K562 (cell line): Measurements from ENCODE around the gene DLGAP5. TPM values are rescaled to one million over a fixed set of nuclear protein-coding genes. Genes with fewer than 3 reads are reported as not detected.

ENCODE experiments used
- BCL6 ChIP-seq: fragments of 250-450 bp; sonication (Bioruptor Pico); IDR thresholded peaks from 2 replicates; pipeline ENCODE4 v1.4.0; 2020
- DIDO1 ChIP-seq: fragments of 450-650 bp; IDR thresholded peaks from 2 replicates; pipeline ENCODE4 v1.6.1; 2016; ENCODE audit warnings: low read depth, missing biosample characterization, missing genetic modification characterization
- HNRNPH1 ChIP-seq: fragments of 200-400 bp; formaldehyde crosslinking; optimal IDR thresholded peaks from 2 replicates; pipeline ENCODE3; 2017; ENCODE audit warnings: low read depth, mild to moderate bottlenecking, low read length, moderate library complexity
- PRMT5 ChIP-seq: sonication (generic); formaldehyde crosslinking; IDR thresholded peaks from 2 replicates; pipeline ENCODE4 v1.5.0; 2020; ENCODE audit warnings: missing genetic modification reagents
- RNF2 ChIP-seq: sonication (generic); IDR thresholded peaks from 2 replicates; pipeline ENCODE4 v1.6.1; 2016
- U2AF2 ChIP-seq: fragments of 200-400 bp; formaldehyde crosslinking; optimal IDR thresholded peaks from 2 replicates; pipeline ENCODE3; 2017; ENCODE audit warnings: low read depth, mild to moderate bottlenecking, low read length
- ZNF274 ChIP-seq: IDR thresholded peaks from 2 replicates; pipeline ENCODE4 v1.6.1; 2011; ENCODE audit warnings: low read depth, mild to moderate bottlenecking, low read length, moderate library complexity, borderline replicate concordance
- ZNF764 ChIP-seq: fragments of 250-450 bp; sonication (Bioruptor Pico); IDR thresholded peaks from 2 replicates; pipeline ENCODE4 v1.4.0; 2020; ENCODE audit warnings: low read depth, mild to moderate bottlenecking, moderate library complexity
- ZNF785 ChIP-seq: fragments of 250-450 bp; sonication (Bioruptor Pico); IDR thresholded peaks from 2 replicates; pipeline ENCODE4 v1.4.0; 2020; ENCODE audit warnings: mild to moderate bottlenecking
- polyA plus RNA-seq, 8 experiments: library from polyadenylated mRNA; depleted of rRNA in 4 of 8; stranded (reverse) in 5 of 8; unstranded in 3 of 8; fragments of >200 nt; fragmentation: Nextera tagmentation in 2 of 8; fragmentation: Illumina TruSeq in 1 of 8; extraction: Ambion mirVana in 2 of 8; extraction: Trizol in 1 of 8; gene quantifications; 2 replicates each; pipeline versions ENCODE4 v1.2.1 to v1.2.3, GENCODE V29; 2011 to 2014; ENCODE audit warnings: inconsistent platforms in 1 of 8, missing spikeins in 1 of 8
- total RNA-seq, 7 experiments: library from RNA; depleted of rRNA in 6 of 7; stranded (reverse); fragments of >200 nt in 6 of 7; fragmentation: Illumina TruSeq in 2 of 7; extraction: Trizol in 2 of 7; gene quantifications; 2 replicates each; pipeline versions ENCODE4 v1.2.1 to v1.2.3, GENCODE V29; 2011 to 2021; ENCODE audit warnings: low replicate concordance in 1 of 7
- TF ChIP-seq, protein P1 (sequence below): fragments of 450-650 bp; formaldehyde crosslinking; IDR thresholded peaks from 2 replicates; pipeline ENCODE4 v1.4.0; 2022; ENCODE audit warnings: missing genetic modification characterization
- TF ChIP-seq, protein P2 (sequence below): fragments of 200-600 bp; sonication (generic); IDR thresholded peaks from one replicate; pipeline ENCODE4 v1.6.1; 2012; ENCODE audit warnings: mild to moderate bottlenecking, low read depth, low read length, inconsistent platforms
- TF ChIP-seq, protein P3 (sequence below): fragments of 150-350 bp; IDR thresholded peaks from 2 replicates; pipeline ENCODE4 v1.6.1; 2014; ENCODE audit warnings: low read depth, mild to moderate bottlenecking, low read length, borderline replicate concordance

Gene DLGAP5
- total and polyA plus RNA-seq, 9 of the 15 experiments (the other 6 are each of a cell fraction or from before 2014, with no cell fraction given): 39.1 to 80.0 (median 59.9) TPM

DNA sequence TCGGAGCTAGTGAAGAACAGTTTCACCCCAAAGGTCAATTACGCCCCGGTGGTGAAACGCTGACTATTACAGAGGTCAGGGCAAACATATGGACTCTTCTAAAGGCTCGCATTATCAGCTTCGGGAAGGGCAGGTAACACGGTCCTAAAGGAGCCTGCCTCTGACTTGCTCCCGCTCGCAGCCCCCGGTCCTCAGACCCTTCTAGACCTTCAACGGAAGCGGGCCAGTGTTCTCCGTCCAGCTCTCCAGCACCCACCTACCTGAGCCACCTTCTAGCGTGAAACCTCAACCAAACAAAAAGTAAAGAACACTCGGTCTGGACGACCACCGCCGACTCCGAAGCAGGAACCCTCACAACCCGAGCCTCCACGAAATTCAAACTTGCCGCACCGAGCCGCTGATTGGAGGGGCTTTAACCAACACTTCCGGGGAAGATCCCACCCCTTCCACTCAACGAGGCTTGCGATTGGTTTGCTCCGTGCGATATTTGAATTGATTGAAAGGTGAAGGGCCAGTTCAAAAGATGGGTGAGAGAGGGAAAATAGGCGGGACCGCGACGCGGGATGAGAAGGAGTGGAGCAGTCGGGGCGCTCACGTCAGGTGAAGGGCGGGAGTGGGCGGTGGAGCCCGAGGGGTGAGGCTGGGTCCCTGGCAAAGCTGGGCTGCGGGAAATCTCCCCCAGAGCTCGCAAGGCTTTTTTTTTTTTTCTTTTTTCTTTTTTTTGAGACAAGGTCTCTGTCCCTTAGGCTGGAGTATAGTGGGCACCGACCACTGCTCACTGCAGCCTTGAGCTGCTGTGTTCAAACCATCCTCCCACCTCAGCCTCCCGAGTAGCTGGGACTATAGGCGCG lies at the start of gene DLGAP5 (continued):
- TF ChIP-seq, protein P1, sequence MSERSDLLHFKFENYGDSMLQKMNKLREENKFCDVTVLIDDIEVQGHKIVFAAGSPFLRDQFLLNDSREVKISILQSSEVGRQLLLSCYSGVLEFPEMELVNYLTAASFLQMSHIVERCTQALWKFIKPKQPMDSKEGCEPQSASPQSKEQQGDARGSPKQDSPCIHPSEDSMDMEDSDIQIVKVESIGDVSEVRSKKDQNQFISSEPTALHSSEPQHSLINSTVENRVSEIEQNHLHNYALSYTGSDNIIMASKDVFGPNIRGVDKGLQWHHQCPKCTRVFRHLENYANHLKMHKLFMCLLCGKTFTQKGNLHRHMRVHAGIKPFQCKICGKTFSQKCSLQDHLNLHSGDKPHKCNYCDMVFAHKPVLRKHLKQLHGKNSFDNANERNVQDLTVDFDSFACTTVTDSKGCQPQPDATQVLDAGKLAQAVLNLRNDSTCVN (CRISPR knock-in tag): no peak
- TF ChIP-seq ZNF785 (CRISPR knock-in tag) (no peak), ZNF764 (CRISPR knock-in tag) (no peak), RNF2 (no peak), DIDO1 (tag) (no peak), HNRNPH1 (no peak), PRMT5 (no peak), BCL6 (CRISPR knock-in tag) (no peak), ZNF274 (no peak), U2AF2 (no peak)
- TF ChIP-seq, protein P2, sequence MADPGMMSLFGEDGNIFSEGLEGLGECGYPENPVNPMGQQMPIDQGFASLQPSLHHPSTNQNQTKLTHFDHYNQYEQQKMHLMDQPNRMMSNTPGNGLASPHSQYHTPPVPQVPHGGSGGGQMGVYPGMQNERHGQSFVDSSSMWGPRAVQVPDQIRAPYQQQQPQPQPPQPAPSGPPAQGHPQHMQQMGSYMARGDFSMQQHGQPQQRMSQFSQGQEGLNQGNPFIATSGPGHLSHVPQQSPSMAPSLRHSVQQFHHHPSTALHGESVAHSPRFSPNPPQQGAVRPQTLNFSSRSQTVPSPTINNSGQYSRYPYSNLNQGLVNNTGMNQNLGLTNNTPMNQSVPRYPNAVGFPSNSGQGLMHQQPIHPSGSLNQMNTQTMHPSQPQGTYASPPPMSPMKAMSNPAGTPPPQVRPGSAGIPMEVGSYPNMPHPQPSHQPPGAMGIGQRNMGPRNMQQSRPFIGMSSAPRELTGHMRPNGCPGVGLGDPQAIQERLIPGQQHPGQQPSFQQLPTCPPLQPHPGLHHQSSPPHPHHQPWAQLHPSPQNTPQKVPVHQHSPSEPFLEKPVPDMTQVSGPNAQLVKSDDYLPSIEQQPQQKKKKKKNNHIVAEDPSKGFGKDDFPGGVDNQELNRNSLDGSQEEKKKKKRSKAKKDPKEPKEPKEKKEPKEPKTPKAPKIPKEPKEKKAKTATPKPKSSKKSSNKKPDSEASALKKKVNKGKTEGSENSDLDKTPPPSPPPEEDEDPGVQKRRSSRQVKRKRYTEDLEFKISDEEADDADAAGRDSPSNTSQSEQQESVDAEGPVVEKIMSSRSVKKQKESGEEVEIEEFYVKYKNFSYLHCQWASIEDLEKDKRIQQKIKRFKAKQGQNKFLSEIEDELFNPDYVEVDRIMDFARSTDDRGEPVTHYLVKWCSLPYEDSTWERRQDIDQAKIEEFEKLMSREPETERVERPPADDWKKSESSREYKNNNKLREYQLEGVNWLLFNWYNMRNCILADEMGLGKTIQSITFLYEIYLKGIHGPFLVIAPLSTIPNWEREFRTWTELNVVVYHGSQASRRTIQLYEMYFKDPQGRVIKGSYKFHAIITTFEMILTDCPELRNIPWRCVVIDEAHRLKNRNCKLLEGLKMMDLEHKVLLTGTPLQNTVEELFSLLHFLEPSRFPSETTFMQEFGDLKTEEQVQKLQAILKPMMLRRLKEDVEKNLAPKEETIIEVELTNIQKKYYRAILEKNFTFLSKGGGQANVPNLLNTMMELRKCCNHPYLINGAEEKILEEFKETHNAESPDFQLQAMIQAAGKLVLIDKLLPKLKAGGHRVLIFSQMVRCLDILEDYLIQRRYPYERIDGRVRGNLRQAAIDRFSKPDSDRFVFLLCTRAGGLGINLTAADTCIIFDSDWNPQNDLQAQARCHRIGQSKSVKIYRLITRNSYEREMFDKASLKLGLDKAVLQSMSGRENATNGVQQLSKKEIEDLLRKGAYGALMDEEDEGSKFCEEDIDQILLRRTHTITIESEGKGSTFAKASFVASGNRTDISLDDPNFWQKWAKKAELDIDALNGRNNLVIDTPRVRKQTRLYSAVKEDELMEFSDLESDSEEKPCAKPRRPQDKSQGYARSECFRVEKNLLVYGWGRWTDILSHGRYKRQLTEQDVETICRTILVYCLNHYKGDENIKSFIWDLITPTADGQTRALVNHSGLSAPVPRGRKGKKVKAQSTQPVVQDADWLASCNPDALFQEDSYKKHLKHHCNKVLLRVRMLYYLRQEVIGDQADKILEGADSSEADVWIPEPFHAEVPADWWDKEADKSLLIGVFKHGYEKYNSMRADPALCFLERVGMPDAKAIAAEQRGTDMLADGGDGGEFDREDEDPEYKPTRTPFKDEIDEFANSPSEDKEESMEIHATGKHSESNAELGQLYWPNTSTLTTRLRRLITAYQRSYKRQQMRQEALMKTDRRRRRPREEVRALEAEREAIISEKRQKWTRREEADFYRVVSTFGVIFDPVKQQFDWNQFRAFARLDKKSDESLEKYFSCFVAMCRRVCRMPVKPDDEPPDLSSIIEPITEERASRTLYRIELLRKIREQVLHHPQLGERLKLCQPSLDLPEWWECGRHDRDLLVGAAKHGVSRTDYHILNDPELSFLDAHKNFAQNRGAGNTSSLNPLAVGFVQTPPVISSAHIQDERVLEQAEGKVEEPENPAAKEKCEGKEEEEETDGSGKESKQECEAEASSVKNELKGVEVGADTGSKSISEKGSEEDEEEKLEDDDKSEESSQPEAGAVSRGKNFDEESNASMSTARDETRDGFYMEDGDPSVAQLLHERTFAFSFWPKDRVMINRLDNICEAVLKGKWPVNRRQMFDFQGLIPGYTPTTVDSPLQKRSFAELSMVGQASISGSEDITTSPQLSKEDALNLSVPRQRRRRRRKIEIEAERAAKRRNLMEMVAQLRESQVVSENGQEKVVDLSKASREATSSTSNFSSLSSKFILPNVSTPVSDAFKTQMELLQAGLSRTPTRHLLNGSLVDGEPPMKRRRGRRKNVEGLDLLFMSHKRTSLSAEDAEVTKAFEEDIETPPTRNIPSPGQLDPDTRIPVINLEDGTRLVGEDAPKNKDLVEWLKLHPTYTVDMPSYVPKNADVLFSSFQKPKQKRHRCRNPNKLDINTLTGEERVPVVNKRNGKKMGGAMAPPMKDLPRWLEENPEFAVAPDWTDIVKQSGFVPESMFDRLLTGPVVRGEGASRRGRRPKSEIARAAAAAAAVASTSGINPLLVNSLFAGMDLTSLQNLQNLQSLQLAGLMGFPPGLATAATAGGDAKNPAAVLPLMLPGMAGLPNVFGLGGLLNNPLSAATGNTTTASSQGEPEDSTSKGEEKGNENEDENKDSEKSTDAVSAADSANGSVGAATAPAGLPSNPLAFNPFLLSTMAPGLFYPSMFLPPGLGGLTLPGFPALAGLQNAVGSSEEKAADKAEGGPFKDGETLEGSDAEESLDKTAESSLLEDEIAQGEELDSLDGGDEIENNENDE: no peak
- TF ChIP-seq, protein P3, sequence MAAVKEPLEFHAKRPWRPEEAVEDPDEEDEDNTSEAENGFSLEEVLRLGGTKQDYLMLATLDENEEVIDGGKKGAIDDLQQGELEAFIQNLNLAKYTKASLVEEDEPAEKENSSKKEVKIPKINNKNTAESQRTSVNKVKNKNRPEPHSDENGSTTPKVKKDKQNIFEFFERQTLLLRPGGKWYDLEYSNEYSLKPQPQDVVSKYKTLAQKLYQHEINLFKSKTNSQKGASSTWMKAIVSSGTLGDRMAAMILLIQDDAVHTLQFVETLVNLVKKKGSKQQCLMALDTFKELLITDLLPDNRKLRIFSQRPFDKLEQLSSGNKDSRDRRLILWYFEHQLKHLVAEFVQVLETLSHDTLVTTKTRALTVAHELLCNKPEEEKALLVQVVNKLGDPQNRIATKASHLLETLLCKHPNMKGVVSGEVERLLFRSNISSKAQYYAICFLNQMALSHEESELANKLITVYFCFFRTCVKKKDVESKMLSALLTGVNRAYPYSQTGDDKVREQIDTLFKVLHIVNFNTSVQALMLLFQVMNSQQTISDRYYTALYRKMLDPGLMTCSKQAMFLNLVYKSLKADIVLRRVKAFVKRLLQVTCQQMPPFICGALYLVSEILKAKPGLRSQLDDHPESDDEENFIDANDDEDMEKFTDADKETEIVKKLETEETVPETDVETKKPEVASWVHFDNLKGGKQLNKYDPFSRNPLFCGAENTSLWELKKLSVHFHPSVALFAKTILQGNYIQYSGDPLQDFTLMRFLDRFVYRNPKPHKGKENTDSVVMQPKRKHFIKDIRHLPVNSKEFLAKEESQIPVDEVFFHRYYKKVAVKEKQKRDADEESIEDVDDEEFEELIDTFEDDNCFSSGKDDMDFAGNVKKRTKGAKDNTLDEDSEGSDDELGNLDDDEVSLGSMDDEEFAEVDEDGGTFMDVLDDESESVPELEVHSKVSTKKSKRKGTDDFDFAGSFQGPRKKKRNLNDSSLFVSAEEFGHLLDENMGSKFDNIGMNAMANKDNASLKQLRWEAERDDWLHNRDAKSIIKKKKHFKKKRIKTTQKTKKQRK: no peak
